Measurements from ENCODE around the gene NOP53.
"Not testable (repeated sequence)": the region's sequence is repeated elsewhere in the genome, so short reads cannot be mapped to it uniquely, and the experiment has no call there.

The NOP53 gene

DNA sequence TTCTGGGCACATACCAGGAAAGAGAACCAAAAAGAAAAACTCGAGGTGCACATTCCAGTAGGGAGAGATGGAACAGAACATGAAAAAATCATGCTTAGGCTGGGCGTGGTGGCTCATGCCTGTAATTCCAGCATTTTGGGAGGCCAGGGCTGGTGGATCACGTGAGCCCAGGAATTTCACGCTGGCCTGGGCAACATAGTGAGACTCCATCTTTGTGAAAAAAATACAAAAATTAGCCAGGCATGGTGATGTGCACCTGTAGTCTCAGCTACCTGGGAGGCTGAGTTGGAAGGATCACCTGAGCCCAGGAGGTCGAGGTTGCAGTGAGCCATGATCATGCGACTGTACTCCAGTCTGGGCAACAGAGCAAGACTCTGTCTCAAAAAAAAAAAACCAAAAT lies 25.9 kb downstream of the NOP53 start:
- not testable (repeated sequence) for H3K4me1 ChIP-seq (ENCODE audit: control insufficient read depth, insufficient read depth, low read length); H3K36me3 ChIP-seq (ENCODE audit: control insufficient read depth, insufficient read depth, low read length); H3K4me3 ChIP-seq (ENCODE audit: low read length); H3K9me3 ChIP-seq (ENCODE audit: control insufficient read depth, low read length); H3K27me3 ChIP-seq (ENCODE audit: control insufficient read depth, insufficient read depth, low read length); H3K9ac ChIP-seq (ENCODE audit: low read length)

DNA sequence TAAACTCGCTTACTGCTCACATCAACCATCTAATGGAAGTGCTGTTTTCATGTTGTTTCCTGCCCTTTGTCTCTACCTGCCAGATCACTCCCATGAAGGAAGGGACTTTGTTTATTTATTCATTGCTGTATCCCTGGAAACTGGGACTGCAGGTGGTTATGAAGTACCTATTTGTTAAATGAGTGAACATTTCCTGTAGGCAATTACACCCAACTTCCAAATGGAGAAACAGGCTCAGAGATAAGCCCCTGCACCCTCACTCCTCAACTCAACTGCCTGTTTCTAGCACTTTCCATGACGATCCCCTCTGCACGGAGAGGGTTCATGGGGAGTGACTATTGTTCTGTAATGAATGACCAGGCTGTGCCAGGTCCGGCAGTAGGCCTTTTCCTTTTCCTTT lies 31.2 kb downstream of the NOP53 start:
- Histone ChIP-seq H3K36me3 (ENCODE audit: control insufficient read depth, insufficient read depth, low read length) (peaks cover 10% of the 10 kb centered on the region), H3K4me3 (ENCODE audit: low read length) (no peak overlapping the region), H3K9me3 (ENCODE audit: control insufficient read depth, low read length) (no peaks in the 10 kb centered on the region), H3K4me1 (ENCODE audit: control insufficient read depth, insufficient read depth, low read length) (peaks cover 39% of the 10 kb centered on the region), H3K9ac (ENCODE audit: low read length) (no peak overlapping the region), H3K27me3 (ENCODE audit: control insufficient read depth, insufficient read depth, low read length) (no peaks in the 10 kb centered on the region)

DNA sequence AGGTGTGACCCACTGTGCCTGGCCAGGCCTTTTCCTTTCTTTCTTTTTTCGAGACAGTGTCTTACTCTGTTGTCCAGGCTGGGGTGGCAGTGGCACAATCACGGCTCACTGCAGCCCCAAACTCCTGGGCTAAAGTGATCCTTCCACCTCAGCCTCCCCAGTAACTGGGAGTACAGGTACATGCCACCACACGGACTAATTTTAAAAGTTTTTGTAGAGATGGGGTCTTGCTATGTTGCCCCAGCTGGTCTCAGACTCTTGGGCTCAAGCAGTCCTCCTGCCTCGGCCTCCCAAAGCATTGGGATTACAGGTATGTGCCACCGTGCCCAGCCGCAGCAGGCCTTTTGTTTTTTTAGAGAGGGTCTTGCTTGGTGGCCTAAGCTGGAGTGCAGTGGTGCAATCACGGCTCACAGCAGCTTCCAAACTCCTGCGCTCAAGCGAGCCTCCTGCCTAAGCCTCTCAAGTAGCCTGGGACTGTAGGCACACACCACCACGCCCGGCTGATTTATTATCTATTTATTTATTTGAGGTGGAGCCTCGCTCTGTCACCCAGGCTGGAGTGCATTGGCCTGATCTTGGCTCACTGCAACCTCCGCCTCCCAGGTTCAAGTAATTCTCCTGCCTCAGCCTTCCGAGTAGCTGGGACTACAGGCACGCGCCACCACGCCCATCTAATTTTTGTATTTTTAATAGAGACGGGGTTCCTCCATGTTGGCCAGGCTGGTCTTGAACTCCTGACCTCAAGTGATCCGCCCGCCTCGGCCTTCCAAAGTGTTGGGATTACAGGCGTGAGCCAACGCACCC lies 32.1 kb downstream of the NOP53 start:
- H3K9ac ChIP-seq (ENCODE audit: low read length), result peak overlapping the region; percentile 98
- H3K9me3 ChIP-seq (ENCODE audit: control insufficient read depth, low read length); H3K27me3 ChIP-seq (ENCODE audit: control insufficient read depth, insufficient read depth, low read length): not testable (repeated sequence)
- peaks cover 14% of the 10 kb centered on the region for H3K36me3 ChIP-seq (ENCODE audit: control insufficient read depth, insufficient read depth, low read length)
- peak overlapping the region; percentile 93 for H3K4me3 ChIP-seq (ENCODE audit: low read length)
- H3K4me1 ChIP-seq (ENCODE audit: control insufficient read depth, insufficient read depth, low read length), result peaks cover 44% of the 10 kb centered on the region

DNA sequence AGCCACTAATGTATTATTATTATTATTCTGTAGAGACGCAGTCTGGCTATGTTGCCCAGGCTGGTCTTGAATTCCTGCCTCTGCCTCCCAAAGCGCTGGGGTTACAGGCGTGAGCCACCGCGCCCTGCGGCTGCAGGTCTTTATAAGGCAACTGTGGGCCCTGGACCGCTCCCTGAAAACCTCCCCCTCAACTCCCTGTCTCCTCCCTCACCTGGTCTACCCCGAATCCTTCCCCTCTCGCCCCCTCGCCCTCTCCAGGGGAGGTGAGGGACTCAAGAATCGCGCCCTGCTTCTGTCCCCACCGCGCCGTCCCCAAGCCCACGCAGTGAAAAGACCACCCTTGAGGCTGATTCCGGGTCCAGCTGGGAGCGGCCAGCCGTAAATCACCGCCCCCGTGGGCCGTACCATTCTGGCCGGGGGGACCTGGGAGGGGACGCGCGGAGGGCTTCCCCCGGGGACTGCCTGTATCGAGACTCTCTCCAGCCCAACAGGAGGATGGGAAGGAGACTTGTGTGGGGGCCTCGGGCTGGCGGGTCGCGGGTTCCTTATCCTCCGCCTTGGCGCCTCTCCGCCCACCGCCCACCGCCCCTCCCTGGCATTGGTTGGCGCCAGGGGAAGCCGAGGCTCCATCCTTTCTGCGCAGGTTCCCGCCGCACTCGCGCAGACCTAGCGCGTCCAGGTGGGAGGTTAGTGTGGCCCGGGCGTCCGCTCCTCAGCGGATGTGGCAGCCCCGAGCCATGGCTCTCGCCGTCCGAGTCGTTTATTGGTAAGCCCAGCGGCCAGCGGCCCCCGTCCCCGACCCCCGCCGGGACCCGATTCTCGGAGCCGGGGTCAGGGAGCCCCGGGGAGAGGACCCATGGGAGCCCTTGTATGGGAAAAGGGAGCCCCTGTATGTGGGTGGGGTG lies 33.0 kb downstream of the NOP53 start, which contains the start of gene SELENOW:
Gene SELENOW, plus strand, starts transcription at position 655 of the 905 bp plus-strand sequence. Its CDS starts 83 bp downstream, at position 738.
- Histone ChIP-seq H3K36me3 (ENCODE audit: control insufficient read depth, insufficient read depth, low read length) (peaks cover 14% of the 10 kb centered on the region), H3K4me1 (ENCODE audit: control insufficient read depth, insufficient read depth, low read length) (peaks cover 44% of the 10 kb centered on the region), H3K4me3 (ENCODE audit: low read length) (peak within 1 kb of the TSS; percentile 93), H3K9me3 (ENCODE audit: control insufficient read depth, low read length) (no peaks in the 10 kb centered on the region), H3K27me3 (ENCODE audit: control insufficient read depth, insufficient read depth, low read length) (no peaks in the 10 kb centered on the region), H3K9ac (ENCODE audit: low read length) (peak within 1 kb of the TSS; percentile 98)

DNA sequence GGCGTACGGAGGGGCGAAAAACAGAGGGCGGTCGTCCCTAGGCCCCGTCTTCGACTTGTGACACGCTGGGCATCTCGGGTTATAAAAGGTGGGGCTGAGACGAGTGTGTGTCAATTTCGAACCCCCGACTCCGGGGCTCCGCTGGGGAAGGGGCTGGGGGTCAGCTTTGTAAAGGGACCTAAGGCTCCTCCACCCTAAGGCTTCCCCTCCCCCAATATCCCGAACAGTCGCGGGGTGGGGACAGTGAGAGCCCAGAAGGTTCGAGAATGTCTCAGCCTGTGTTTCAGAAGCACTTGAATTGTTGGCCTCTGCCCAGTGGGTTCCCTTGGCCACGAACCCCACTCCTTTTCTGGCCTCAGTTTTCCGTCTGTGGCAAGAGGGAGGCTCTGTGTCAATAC lies 33.6 kb downstream of the NOP53 start:
- Histone ChIP-seq H3K9me3 (ENCODE audit: control insufficient read depth, low read length) (no peaks in the 10 kb centered on the region), H3K9ac (ENCODE audit: low read length) (peak overlapping the region; percentile 98), H3K27me3 (ENCODE audit: control insufficient read depth, insufficient read depth, low read length) (no peaks in the 10 kb centered on the region), H3K4me1 (ENCODE audit: control insufficient read depth, insufficient read depth, low read length) (peaks cover 44% of the 10 kb centered on the region), H3K36me3 (ENCODE audit: control insufficient read depth, insufficient read depth, low read length) (peaks cover 14% of the 10 kb centered on the region), H3K4me3 (ENCODE audit: low read length) (peak overlapping the region; percentile 93)

DNA sequence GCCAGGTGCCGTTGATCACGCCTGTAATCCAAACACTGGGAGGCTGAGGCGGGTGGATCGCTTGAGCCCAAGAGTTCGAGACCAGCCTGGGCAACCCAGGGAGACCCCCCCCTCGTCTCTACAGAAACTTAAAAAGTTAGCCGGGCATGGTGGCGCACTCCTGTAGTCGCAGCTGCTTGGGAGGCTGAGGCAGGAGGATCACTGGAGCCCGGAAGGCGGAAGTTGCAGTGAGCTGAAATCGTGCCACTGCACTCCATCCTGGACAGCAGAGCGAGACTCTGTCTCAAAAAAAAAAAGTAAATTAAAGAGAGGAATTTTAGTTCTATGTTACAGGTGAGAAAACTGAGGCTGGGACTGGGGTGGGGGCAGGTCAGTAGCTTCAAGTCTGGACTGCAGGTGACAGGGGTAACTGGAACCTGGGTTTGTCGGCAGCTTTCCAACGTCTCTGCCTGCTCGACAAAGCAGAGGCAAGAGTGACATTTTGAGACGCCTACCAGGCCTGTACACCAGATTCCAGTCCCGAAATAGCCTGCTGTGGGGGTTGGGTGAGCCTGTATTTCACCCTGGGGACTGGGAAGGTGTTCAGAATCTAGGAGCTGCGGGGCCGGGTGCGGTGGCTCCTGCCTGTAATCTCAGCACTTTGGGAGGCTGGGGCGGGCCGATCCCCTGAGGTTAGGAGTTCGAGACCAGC lies 34.3 kb downstream of the NOP53 start:
- H3K9ac ChIP-seq (ENCODE audit: low read length), result peak overlapping the region; percentile 98

DNA sequence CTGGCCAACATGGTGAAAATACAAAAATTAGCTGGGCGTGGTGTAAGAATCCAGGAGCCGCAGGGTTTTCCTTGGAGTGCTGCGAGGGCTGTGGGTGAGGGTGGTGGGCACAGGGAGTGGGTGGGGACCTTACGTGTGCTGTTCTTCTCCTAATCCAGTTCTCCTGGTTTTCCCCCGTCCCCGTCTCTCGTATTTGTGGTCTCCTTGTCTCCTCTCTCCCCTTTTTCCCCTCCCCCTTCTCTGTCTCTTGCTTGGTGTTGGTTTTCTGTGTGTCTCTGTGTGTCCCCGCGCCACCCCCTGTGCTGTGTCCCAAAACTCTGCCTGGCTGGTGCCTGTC lies 34.8 kb downstream of the NOP53 start:
- H3K9me3 ChIP-seq (ENCODE audit: control insufficient read depth, low read length), result no peaks in the 10 kb centered on the region
- peaks cover 44% of the 10 kb centered on the region for H3K4me1 ChIP-seq (ENCODE audit: control insufficient read depth, insufficient read depth, low read length)
- H3K36me3 ChIP-seq (ENCODE audit: control insufficient read depth, insufficient read depth, low read length), result peaks cover 14% of the 10 kb centered on the region
- H3K27me3 ChIP-seq (ENCODE audit: control insufficient read depth, insufficient read depth, low read length), result no peaks in the 10 kb centered on the region
- H3K9ac ChIP-seq (ENCODE audit: low read length), result peak overlapping the region; percentile 98
- peak overlapping the region; percentile 9 for H3K4me3 ChIP-seq (ENCODE audit: low read length)

More for the DNA sequence above, 34.3 kb downstream of the NOP53 start:
- Histone ChIP-seq H3K4me3 (ENCODE audit: low read length) (peak overlapping the region; percentile 93), H3K9me3 (ENCODE audit: control insufficient read depth, low read length) (no peaks in the 10 kb centered on the region), H3K27me3 (ENCODE audit: control insufficient read depth, insufficient read depth, low read length) (no peaks in the 10 kb centered on the region), H3K36me3 (ENCODE audit: control insufficient read depth, insufficient read depth, low read length) (peaks cover 14% of the 10 kb centered on the region), H3K4me1 (ENCODE audit: control insufficient read depth, insufficient read depth, low read length) (peaks cover 44% of the 10 kb centered on the region)

DNA sequence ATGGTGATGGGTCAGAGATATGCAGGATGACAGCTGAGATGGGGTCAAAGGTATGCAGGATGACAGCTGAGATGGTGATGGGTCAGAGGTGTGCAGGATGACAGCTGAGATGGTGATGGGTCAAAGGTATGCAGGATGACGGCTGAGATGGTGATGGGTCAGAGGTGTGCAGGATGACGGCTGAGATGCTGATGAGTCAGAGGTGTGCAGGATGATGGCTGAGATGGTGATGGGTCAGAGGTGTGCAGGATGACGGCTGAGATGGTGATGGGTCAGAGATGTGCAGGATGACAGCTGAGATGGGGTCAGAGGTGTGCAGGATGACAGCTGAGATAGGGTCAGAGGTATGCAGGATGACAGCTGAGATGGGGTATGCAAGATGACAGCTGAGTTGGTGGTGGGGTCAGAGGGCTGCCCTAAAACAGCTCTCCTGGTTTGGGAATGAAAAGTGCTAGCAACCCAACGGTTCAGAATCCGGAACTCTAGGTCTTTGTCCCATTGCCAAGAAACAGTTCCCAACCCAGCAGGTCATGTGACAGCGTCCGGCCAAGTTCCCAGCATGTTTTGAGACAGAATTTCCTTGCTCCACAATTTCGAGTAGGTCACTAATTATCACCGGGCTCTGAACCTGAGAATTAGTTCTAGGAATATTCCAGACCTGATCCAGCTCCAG lies 36.4 kb downstream of the NOP53 start:
- Histone ChIP-seq H3K27me3 (ENCODE audit: control insufficient read depth, insufficient read depth, low read length) (no peaks in the 10 kb centered on the region), H3K4me3 (ENCODE audit: low read length) (no peak overlapping the region), H3K4me1 (ENCODE audit: control insufficient read depth, insufficient read depth, low read length) (peaks cover 35% of the 10 kb centered on the region), H3K9me3 (ENCODE audit: control insufficient read depth, low read length) (no peaks in the 10 kb centered on the region), H3K36me3 (ENCODE audit: control insufficient read depth, insufficient read depth, low read length) (peaks cover 14% of the 10 kb centered on the region), H3K9ac (ENCODE audit: low read length) (no peak overlapping the region)

DNA sequence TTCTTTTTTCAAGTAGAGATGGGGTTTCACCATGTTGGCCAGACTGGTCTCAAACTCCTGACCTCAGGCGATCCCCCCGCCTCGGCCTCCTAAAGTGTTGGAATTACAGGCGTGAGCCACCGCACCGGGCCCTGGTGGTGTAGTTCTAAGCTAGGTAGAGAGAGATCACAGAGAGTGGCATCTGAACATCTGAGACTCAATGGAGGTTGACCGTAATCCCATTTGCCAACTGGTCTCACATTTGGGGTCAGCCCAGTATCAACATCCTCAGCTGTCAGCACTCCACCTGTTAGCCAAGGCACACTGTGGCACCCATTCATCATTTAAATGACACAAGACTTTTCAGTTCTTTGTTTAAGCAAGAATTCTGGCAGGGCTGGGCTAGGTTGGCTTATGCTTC lies 41.2 kb downstream of the NOP53 start:
- Histone ChIP-seq H3K4me3 (ENCODE audit: low read length) (no peak overlapping the region), H3K36me3 (ENCODE audit: control insufficient read depth, insufficient read depth, low read length) (peaks cover 4% of the 10 kb centered on the region), H3K27me3 (ENCODE audit: control insufficient read depth, insufficient read depth, low read length) (no peaks in the 10 kb centered on the region), H3K9me3 (ENCODE audit: control insufficient read depth, low read length) (no peaks in the 10 kb centered on the region), H3K4me1 (ENCODE audit: control insufficient read depth, insufficient read depth, low read length) (peaks cover 9% of the 10 kb centered on the region), H3K9ac (ENCODE audit: low read length) (no peak overlapping the region)

DNA sequence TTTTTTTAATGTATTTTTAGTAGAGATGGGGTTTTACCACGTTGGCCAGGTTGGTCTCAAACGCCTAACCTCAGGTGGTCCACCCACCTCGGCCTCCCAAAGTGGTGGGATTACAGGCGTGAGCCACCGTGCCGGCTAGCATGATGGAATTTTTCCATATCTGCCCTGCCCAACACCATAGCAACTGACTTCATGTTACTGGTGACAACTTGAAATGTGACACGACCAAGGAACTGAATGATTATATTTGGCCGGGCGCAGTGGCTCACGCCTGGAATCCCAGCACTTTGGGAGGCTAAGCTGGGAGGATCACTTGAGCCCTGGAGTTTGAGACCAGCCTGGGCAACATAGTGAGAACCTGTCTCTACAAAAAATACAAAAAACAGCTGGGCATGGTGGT lies 42.0 kb downstream of the NOP53 start:
- not testable (repeated sequence) for H3K9me3 ChIP-seq (ENCODE audit: control insufficient read depth, low read length); H3K4me3 ChIP-seq (ENCODE audit: low read length); H3K9ac ChIP-seq (ENCODE audit: low read length); H3K27me3 ChIP-seq (ENCODE audit: control insufficient read depth, insufficient read depth, low read length); H3K4me1 ChIP-seq (ENCODE audit: control insufficient read depth, insufficient read depth, low read length); H3K36me3 ChIP-seq (ENCODE audit: control insufficient read depth, insufficient read depth, low read length)

DNA sequence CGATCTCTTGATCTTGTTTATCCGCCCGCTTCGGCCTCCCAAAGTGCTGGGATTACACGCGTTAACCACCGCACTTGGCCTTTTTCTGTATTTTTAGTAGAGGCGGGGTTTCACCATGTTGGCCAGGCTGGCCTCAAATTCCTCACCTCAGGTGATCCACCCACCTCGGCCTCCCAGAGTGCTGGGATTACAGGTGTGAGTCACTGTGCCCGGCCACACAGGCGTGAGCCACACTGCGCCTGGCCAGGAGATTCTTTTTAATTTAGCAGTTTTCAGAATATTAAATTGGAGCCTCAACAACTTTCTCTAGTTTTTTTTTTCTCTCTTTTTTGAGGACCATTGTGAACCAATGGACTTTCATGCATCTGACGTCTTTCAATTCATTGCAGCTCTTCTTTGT lies 44.5 kb downstream of the NOP53 start:
- H3K36me3 ChIP-seq (ENCODE audit: control insufficient read depth, insufficient read depth, low read length); H3K9me3 ChIP-seq (ENCODE audit: control insufficient read depth, low read length); H3K27me3 ChIP-seq (ENCODE audit: control insufficient read depth, insufficient read depth, low read length); H3K4me1 ChIP-seq (ENCODE audit: control insufficient read depth, insufficient read depth, low read length); H3K9ac ChIP-seq (ENCODE audit: low read length); H3K4me3 ChIP-seq (ENCODE audit: low read length): not testable (repeated sequence)

Data from mucosa of stomach (tissue), 1 donor.